Lower leg skin (tissue), 4 donors: ENCODE data around the gene MED27. TPM values are rescaled to one million over a fixed set of nuclear protein-coding genes. Genes with fewer than 3 reads are reported as not detected.

ENCODE experiments used
- DNase-seq, 2 donors: peaks; one replicate each; pipeline ENCODE4 v3.0.0-alpha.2; 2019; ENCODE audit warnings: low spot score in 2 of 2
- H3K4me3 ChIP-seq: fragments of 200-600 bp; sonication (generic); 2 replicates; pipeline ENCODE4 v1.5.1; 2017; ENCODE audit warnings: mild to moderate bottlenecking, low read depth; ENCODE audit not compliant: poor library complexity, severe bottlenecking
- CTCF ChIP-seq, 3 donors: fragments of 450-650 bp; IDR thresholded peaks; one replicate each; pipeline ENCODE4 v1.5.1; 2016; ENCODE audit warnings: antibody characterized with exemption in 3 of 3, mild to moderate bottlenecking in 3 of 3, moderate library complexity in 2 of 3
- POLR2A ChIP-seq, 2 donors: fragments of 450-650 bp; IDR thresholded peaks; one replicate each; pipeline ENCODE4 v1.6.1; 2016 to 2017; ENCODE audit warnings: antibody characterized with exemption in 2 of 2, mild to moderate bottlenecking in 1 of 2, moderate library complexity in 1 of 2
- WGBS, 2 donors: methylation state at CpG; one replicate each; pipeline ENCODE4 v1.1.5; 2018; 5-methylcytosine and 5-hydroxymethylcytosine counted together
- intact Hi-C: fragments of 100-400 bp; cut with DNase I; formaldehyde crosslinking; loops from one replicate; pipeline ENCODE4 v1.15.0; 2023; ENCODE audit warnings: low total_unique reads
- total RNA-seq, 4 donors: library from RNA; depleted of rRNA; stranded (reverse); fragments of >200 nt; gene quantifications; one replicate each; pipeline ENCODE4 v1.1.0, GENCODE V29; 2016

The MED27 gene
- total RNA-seq, 4 donors from 2014 or later: 15.4 to 20.3 (median 16.5) TPM

- TF ChIP-seq POLR2A (IDR thresholded peaks at IDR 0.05): no peak
- no peak for TF ChIP-seq CTCF (IDR thresholded peaks at IDR 0.05)
- 94 to 100% methylated on average over 3 of the region's 3 CpGs for WGBS, 2 donors
- intact Hi-C loops: no loop called here
- no peak for DNase-seq
- H3K4me3 ChIP-seq: no peak overlapping the region
Measured at GRCh38 chr9:131905144-131905543, 174.5 kb downstream of the MED27 start.

GRCh38 chr9:131899296-131900228, 180.1 kb downstream of the MED27 start:
- TF ChIP-seq POLR2A (IDR thresholded peaks at IDR 0.05) (no peak), CTCF (IDR thresholded peaks at IDR 0.05) (no peak)
- no peak for DNase-seq
- WGBS, 2 donors: 90% methylated on average over 20 of the region's 20 CpGs
- no peak overlapping the region for H3K4me3 ChIP-seq
- intact Hi-C loops: no loop called here

DNA sequence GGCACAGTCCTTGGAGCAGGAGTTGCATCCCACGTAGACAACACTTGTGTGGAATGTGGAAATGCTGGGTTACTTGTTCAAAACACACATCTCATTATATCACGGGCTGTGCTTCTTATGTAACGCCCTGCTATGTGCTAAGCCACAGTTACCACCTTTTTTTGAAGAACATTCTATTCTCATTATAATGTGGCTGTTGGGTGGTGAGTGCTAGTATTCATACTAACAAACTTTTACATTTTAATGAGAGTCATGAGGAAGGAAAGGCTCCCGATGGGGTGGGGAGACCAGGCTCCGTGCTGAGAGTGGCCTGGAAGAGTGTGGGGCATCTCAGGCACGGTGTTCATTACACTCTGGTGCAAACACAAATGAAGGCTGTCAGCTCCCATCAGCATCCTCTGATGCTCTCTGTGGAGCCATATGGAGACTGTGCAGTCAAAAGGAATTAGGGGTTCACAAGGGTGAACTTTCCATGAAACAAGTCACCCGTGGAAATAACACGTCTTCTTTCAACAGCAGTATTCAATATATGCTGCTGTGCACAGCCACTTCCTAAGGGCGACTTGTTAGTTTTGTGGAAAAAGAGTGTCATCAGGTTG, 186.7 kb downstream of the MED27 start:
- H3K4me3 ChIP-seq: no peak overlapping the region
- WGBS, 2 donors: 83 to 87% methylated on average over 9 of the region's 9 CpGs
- TF ChIP-seq CTCF (IDR thresholded peaks at IDR 0.05): no peak
- intact Hi-C loops: no loop called here
- peak in 1 of 2 donors; percentile 25 for DNase-seq

DNA sequence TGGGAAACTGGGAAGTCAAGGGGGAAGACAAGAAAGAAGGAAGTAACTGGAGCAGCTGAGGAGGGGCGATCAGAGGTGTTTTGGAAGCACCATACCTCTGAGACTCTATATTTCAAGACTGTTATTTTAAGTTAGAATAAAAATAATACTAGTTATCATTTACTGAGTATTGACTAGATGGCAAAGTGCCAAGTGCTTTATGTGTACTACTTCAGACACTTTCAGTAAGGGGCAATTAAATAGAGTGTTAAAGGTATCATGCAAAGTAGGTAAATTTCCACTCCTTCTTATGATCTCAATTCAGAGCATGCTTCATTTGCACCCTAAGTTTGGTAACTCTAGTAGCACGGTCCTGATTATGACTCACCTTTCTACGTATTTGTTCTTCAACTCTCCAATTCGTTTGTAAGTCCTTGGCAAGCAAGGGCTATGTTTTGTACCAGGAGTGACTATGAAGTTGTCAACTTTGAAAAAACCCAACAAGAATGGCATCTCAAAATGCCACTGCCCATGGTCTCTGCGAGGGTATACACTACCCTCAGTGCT, 187.4 kb downstream of the MED27 start:
- no peak overlapping the region for H3K4me3 ChIP-seq
- TF ChIP-seq POLR2A (IDR thresholded peaks at IDR 0.05) (no peak), CTCF (IDR thresholded peaks at IDR 0.05) (no peak)
- intact Hi-C loops: no loop called here
- no peak for DNase-seq
- WGBS, 2 donors: 90 to 93% methylated on average over 5 of the region's 5 CpGs

GRCh38 chr9:131891598-131891997, 188.1 kb downstream of the MED27 start:
- no peak overlapping the region for H3K4me3 ChIP-seq
- 91 to 93% methylated on average over 8 of the region's 8 CpGs for WGBS, 2 donors
- DNase-seq: peak in 1 of 2 donors; percentile 31
- intact Hi-C loops: no loop called here
- no peak for TF ChIP-seq POLR2A (IDR thresholded peaks at IDR 0.05)
- no peak for TF ChIP-seq CTCF (IDR thresholded peaks at IDR 0.05)
